ENCODE measurements around the gene RRBP1.

RRBP1 gene

DNA sequence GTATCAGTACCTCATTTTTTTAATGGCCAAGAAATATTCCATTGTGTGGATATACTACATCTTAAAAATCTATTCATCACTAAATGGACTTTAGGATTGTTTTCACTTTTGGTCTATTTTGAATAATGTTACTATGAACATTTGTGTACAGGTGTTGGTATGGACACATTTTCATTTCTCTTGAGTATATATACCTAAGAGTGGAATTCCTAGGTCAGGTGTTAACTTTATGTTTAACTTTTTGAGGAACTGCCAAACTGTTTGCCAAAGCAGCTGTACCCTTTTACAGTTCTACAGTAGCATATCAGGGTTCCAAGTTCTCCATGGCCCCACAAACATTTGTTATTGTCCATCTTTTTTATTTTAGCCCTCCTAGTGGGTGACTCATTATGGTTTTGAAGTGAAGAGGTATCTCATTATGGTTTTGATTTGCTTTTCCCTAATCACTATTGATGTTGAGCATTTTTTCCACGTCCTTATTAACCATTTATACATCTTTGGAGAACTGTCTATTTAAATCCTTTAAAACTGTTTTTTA, 84.0 kb downstream of the RRBP1 start:
- Histone ChIP-seq H3K27me3 (ENCODE audit: insufficient read depth, poor library complexity, severe bottlenecking) (no peaks in the 10 kb centered on the region), H3K27ac (replicated peaks) (no peak overlapping the region), H3K4me3 (replicated peaks; ENCODE audit: insufficient read depth, low read length) (no peak overlapping the region)
- no peak for DNase-seq (ENCODE audit: low read depth in 1 of 2, low spot score in 1 of 2)
- TF ChIP-seq REST (IDR thresholded peaks at IDR 0.05; ENCODE audit: insufficient replicate concordance, low read depth) (no peak), SPI1 (IDR thresholded peaks at IDR 0.05; ENCODE audit: borderline replicate concordance, low read depth) (no peak), CTCF (IDR thresholded peaks at IDR 0.05; ENCODE audit: insufficient read depth, low read length) (no peak), GABPA (IDR thresholded peaks at IDR 0.05; ENCODE audit: low read depth) (no peak), POLR2AphosphoS5 (IDR thresholded peaks at IDR 0.05; ENCODE audit: low read depth) (no peak)

- DNase-seq (ENCODE audit: low read depth in 1 of 2, low spot score in 1 of 2): no peak
- H3K27ac ChIP-seq (replicated peaks): no peak overlapping the region
- no peak for TF ChIP-seq SPI1 (IDR thresholded peaks at IDR 0.05; ENCODE audit: borderline replicate concordance, low read depth)
- no peak for TF ChIP-seq CTCF (IDR thresholded peaks at IDR 0.05; ENCODE audit: insufficient read depth, low read length)
- no peak for TF ChIP-seq GABPA (IDR thresholded peaks at IDR 0.05; ENCODE audit: low read depth)
- no peak for TF ChIP-seq POLR2AphosphoS5 (IDR thresholded peaks at IDR 0.05; ENCODE audit: low read depth)
- TF ChIP-seq REST (IDR thresholded peaks at IDR 0.05; ENCODE audit: insufficient replicate concordance, low read depth): no peak
- no peaks in the 10 kb centered on the region for H3K27me3 ChIP-seq (ENCODE audit: insufficient read depth, poor library complexity, severe bottlenecking)
- H3K4me3 ChIP-seq (replicated peaks; ENCODE audit: insufficient read depth, low read length): no peak overlapping the region
Measured at GRCh38 chr20:17595856-17596255, 86.2 kb downstream of the RRBP1 start.

DNA sequence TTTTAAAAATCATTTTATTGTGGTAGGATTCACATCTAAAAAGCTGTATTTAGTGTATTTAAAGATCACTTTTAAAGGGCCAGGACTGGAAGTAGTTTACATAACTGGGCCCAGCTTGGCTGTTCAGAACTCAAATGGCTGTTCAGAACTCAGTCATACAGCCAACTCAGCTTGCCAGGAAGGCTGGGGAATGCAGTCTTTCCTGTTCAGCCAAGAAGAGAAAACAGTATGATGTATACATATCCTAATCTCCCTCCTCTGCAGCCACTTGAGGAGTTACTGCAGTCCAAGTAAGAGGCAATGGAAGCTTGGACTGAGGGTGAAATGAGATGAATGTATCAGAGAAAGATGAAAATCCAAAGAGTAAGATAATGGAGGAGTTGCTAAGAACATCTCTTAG, 87.6 kb downstream of the RRBP1 start:
- TF ChIP-seq SPI1 (IDR thresholded peaks at IDR 0.05; ENCODE audit: borderline replicate concordance, low read depth): no peak
- TF ChIP-seq REST (IDR thresholded peaks at IDR 0.05; ENCODE audit: insufficient replicate concordance, low read depth): no peak
- TF ChIP-seq POLR2AphosphoS5 (IDR thresholded peaks at IDR 0.05; ENCODE audit: low read depth): no peak
- TF ChIP-seq GABPA (IDR thresholded peaks at IDR 0.05; ENCODE audit: low read depth): no peak
- no peak overlapping the region for H3K27ac ChIP-seq (replicated peaks)
- no peak for DNase-seq (ENCODE audit: low read depth in 1 of 2, low spot score in 1 of 2)
- no peak overlapping the region for H3K4me3 ChIP-seq (replicated peaks; ENCODE audit: insufficient read depth, low read length)
- no peaks in the 10 kb centered on the region for H3K27me3 ChIP-seq (ENCODE audit: insufficient read depth, poor library complexity, severe bottlenecking)

All from HL-60 (cell line).